Stimulated activated CD4-positive, alpha-beta T cell treated with anti-CD3 and anti-CD28 coated beads, Interleukin-2, amount 100 ng/mL, for 48 hours (primary cell): ENCODE data around the gene OR52N1.

Source experiments
- DNase-seq, 2 donors: peaks; one replicate each; pipeline ENCODE4 v3.0.0-alpha.2; 2020

OR52N1 gene

GRCh38 chr11:5791165-5791564 lies at the start of gene OR52N1:
OR52N1 (minus strand) TSS chr11:5791265; CDS start chr11:5788816, 2,449 bp downstream.
- DNase-seq: no peak

- DNase-seq: no peak
Measured at GRCh38 chr11:5837695-5838094, 46.6 kb upstream of the OR52N1 start.

GRCh38 chr11:5833446-5833845 lies 42.4 kb upstream of the OR52N1 start:
- DNase-seq: no peak

GRCh38 chr11:5831196-5831829 lies 40.2 kb upstream of the OR52N1 start:
- DNase-seq: no peak

- DNase-seq: no peak
Measured at GRCh38 chr11:5818245-5818886, 27.3 kb upstream of the OR52N1 start.

- no peak for DNase-seq
Measured at GRCh38 chr11:5815534-5815933, 24.5 kb upstream of the OR52N1 start.

- no peak for DNase-seq
Measured at GRCh38 chr11:5809905-5810795, 19.1 kb upstream of the OR52N1 start.

- no peak for DNase-seq
Measured at GRCh38 chr11:5809122-5809519, 18.1 kb upstream of the OR52N1 start.

- peak; percentile 64 to 72 for DNase-seq
Measured at GRCh38 chr11:5808500-5809121, 17.5 kb upstream of the OR52N1 start, which contains the start of gene OR52N2. OR52N2 (plus strand) TSS chr11:5808924; CDS start chr11:5820336, 11,412 bp downstream.

GRCh38 chr11:5807580-5807979 lies 16.5 kb upstream of the OR52N1 start:
- no peak for DNase-seq

GRCh38 chr11:5803982-5804381 lies 12.9 kb upstream of the OR52N1 start:
- no peak for DNase-seq

- no peak for DNase-seq
Measured at GRCh38 chr11:5796541-5796940, 5.5 kb upstream of the OR52N1 start.

- DNase-seq: no peak
Measured at GRCh38 chr11:5783255-5783654, 7.8 kb downstream of the OR52N1 start, which contains the start of gene OR52N5. OR52N5 (minus strand) TSS chr11:5783355; CDS start chr11:5778634, 4,721 bp downstream.

- DNase-seq: no peak
Measured at GRCh38 chr11:5767056-5767455, 24.0 kb downstream of the OR52N1 start.

GRCh38 chr11:5753943-5754342 lies 37.1 kb downstream of the OR52N1 start, which contains the start of gene OR52N4:
OR52N4 (plus strand) TSS chr11:5754243; CDS start chr11:5754741, 498 bp downstream.
- no peak for DNase-seq

GRCh38 chr11:5749836-5750235 lies 41.2 kb downstream of the OR52N1 start:
- DNase-seq: no peak

- no peak for DNase-seq
Measured at GRCh38 chr11:5746614-5747013, 44.5 kb downstream of the OR52N1 start.

GRCh38 chr11:5738431-5738830 lies 52.6 kb downstream of the OR52N1 start:
- DNase-seq: no peak

- no peak for DNase-seq
Measured at GRCh38 chr11:5737670-5738392, 53.2 kb downstream of the OR52N1 start.

GRCh38 chr11:5737091-5737490 lies 54.0 kb downstream of the OR52N1 start:
- DNase-seq: no peak
